Measurements from ENCODE around the gene ISCU. TPM values are rescaled to one million over a fixed set of nuclear protein-coding genes. Genes with fewer than 3 reads are reported as not detected.
"Not testable (repeated sequence)": the region's sequence is repeated elsewhere in the genome, so short reads cannot be mapped to it uniquely, and the experiment has no call there.

The ISCU gene
- total RNA-seq, 1 donor = 137 TPM

- Histone ChIP-seq H3K27me3 (ENCODE audit: insufficient read depth, low read length) (no peaks in the 10 kb centered on the region), H3K4me3 (ENCODE audit: low read length) (no peak overlapping the region), H3K4me1 (ENCODE audit: insufficient read depth, low read length) (no peaks in the 10 kb centered on the region), H3K9me3 (ENCODE audit: low read depth, low read length) (no peaks in the 10 kb centered on the region)
Observed at GRCh38 chr12:108585864-108586263, 23.5 kb downstream of the ISCU start.

GRCh38 chr12:108586306-108586705, 23.9 kb downstream of the ISCU start:
- Histone ChIP-seq H3K9me3 (ENCODE audit: low read depth, low read length) (no peaks in the 10 kb centered on the region), H3K27me3 (ENCODE audit: insufficient read depth, low read length) (no peaks in the 10 kb centered on the region)

GRCh38 chr12:108587826-108588225, 25.4 kb downstream of the ISCU start:
- no peaks in the 10 kb centered on the region for H3K27me3 ChIP-seq (ENCODE audit: insufficient read depth, low read length)

More at GRCh38 chr12:108586306-108586705, 23.9 kb downstream of the ISCU start:
- Histone ChIP-seq H3K4me1 (ENCODE audit: insufficient read depth, low read length) (no peaks in the 10 kb centered on the region), H3K4me3 (ENCODE audit: low read length) (no peak overlapping the region)

DNA sequence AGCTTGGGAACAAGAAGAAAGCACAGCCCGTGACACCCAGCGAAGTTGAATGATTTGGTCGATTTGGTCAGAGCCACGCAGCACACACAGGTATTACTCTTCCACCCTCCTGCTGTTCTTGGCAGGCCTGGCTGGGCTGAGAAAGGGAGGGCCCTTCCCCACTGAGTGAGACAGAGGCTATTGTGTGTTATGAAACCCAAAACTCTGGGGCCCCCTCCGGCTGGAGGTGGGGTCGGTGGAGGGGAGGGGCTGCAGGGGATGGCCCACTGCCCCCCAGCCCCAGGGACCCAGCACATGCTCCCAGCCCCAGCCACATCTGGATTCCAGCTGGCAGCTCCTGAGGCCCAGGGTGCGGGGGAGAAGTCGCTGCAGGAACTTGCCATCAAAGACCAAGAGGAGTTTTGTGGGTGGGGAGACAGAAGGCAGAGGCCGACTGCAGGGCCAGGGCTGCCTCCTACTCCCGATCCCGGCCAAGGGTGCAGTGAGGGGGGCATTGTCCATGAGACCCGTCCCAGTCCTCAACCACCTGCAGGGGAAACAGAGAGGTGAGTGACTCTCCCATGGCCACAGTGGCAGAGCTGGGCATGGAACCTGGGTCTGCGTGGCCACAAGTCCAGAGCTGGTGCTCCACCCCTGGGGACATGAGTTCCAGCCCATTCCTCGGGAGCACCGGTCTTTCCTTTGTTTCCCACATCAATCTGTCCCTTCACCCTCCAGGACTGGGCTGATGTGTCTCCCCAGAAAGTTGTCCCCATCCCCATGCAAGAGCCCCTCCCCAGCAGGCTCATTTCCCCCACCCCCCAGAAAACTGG, 26.8 kb downstream of the ISCU start:
- Histone ChIP-seq H3K4me3 (ENCODE audit: low read length) (no peak overlapping the region), H3K4me1 (ENCODE audit: insufficient read depth, low read length) (no peaks in the 10 kb centered on the region), H3K9me3 (ENCODE audit: low read depth, low read length) (no peaks in the 10 kb centered on the region), H3K27me3 (ENCODE audit: insufficient read depth, low read length) (no peaks in the 10 kb centered on the region)

More at GRCh38 chr12:108587826-108588225, 25.4 kb downstream of the ISCU start:
- no peaks in the 10 kb centered on the region for H3K9me3 ChIP-seq (ENCODE audit: low read depth, low read length)
- no peaks in the 10 kb centered on the region for H3K4me1 ChIP-seq (ENCODE audit: insufficient read depth, low read length)
- H3K4me3 ChIP-seq (ENCODE audit: low read length) = no peak overlapping the region

GRCh38 chr12:108589840-108590229, 27.4 kb downstream of the ISCU start:
- Histone ChIP-seq H3K4me3 (ENCODE audit: low read length) (no peak overlapping the region), H3K9me3 (ENCODE audit: low read depth, low read length) (no peaks in the 10 kb centered on the region), H3K27me3 (ENCODE audit: insufficient read depth, low read length) (no peaks in the 10 kb centered on the region), H3K4me1 (ENCODE audit: insufficient read depth, low read length) (no peaks in the 10 kb centered on the region)

DNA sequence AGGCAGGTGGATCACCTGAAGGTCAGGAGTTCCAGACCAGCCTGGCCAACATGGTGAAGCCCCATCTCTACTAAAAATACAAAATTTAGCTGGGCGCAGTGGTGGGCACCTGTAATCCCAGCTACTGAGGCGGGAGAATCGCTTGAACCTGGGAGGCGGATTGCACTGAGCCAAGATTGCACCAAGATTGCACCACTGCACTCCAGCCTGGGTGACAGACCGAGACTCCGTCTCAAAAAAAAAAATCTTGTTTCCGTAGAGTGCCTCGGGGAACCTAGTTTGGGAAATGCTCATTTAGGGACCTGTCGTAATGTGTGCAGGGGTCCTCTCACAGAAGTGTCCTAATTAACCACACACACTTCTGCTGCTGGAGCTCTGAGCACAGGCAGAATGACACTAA, 28.1 kb downstream of the ISCU start:
- H3K4me3 ChIP-seq (ENCODE audit: low read length); H3K9me3 ChIP-seq (ENCODE audit: low read depth, low read length); H3K27me3 ChIP-seq (ENCODE audit: insufficient read depth, low read length); H3K4me1 ChIP-seq (ENCODE audit: insufficient read depth, low read length): not testable (repeated sequence)

DNA sequence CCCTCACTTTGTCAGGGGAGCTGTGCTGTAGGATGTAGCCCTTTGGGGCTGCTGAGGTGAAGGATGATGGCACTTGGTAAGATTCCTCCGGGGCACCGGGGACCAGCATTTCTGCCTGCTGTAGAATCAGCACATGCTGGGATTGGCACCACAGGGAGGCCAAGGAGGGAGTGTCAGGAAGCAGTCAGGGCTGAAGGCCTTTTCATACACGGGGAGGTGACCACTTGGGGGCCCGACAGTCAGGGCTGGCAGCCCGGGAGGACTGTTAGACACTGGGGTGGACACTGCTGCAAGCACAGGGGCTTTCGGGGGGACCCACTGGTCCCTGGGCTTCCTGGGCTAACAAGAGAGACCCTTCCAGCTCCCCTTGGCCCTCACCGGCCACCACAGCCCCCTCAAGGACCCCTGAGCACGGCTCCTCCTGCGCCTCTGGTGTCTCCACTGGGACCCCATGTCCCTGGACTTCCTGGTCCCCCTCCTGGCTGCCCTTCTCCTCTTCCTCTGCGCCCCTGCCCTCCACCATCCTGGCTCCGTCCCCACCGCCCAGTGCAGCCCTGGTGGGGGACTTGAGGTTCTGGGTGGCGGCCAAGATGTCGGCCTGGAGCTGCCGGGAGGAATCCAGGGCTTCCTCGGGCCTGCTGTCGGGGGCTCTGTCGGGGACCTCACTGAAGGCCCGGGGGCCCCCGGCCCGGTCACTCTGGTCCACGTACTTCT, 29.0 kb downstream of the ISCU start:
- Histone ChIP-seq H3K4me1 (ENCODE audit: insufficient read depth, low read length) (no peaks in the 10 kb centered on the region), H3K4me3 (ENCODE audit: low read length) (no peak overlapping the region), H3K9me3 (ENCODE audit: low read depth, low read length) (no peaks in the 10 kb centered on the region), H3K27me3 (ENCODE audit: insufficient read depth, low read length) (no peaks in the 10 kb centered on the region)

GRCh38 chr12:108592033-108592909, 29.9 kb downstream of the ISCU start:
- no peaks in the 10 kb centered on the region for H3K27me3 ChIP-seq (ENCODE audit: insufficient read depth, low read length)
- H3K4me3 ChIP-seq (ENCODE audit: low read length) = no peak overlapping the region
- H3K9me3 ChIP-seq (ENCODE audit: low read depth, low read length) = no peaks in the 10 kb centered on the region
- no peaks in the 10 kb centered on the region for H3K4me1 ChIP-seq (ENCODE audit: insufficient read depth, low read length)

GRCh38 chr12:108594323-108594903, 32.0 kb downstream of the ISCU start:
- Histone ChIP-seq H3K9me3 (ENCODE audit: low read depth, low read length) (no peaks in the 10 kb centered on the region), H3K27me3 (ENCODE audit: insufficient read depth, low read length) (no peaks in the 10 kb centered on the region), H3K4me3 (ENCODE audit: low read length) (no peak overlapping the region), H3K4me1 (ENCODE audit: insufficient read depth, low read length) (no peaks in the 10 kb centered on the region)

DNA sequence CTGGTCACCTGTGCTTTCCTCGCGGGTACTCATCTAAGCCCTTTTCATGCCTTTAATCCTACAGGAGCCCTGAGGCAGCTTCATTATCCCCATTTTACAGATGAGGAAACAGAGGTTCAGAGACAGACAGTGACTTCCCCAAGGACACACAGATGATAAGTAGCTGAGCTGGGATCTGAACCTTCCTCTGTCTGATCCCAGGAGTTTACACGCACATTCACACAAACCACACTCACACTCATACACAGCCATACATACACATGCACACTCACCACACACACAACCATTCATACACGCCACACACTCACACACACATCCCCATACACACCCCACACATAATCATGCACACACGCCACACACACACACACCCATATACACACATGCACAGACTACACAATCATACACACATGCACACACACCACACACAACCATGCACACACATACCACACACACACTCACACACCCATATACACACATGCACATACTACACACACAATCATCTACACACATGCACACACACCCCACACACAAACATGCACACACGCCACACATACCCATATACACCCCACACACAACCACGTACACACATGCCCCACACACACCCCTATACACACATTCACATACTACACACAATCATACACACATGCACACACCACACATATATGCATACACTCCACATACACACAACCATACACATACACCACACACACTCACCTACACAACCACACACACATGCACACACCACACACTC, 32.7 kb downstream of the ISCU start:
- Histone ChIP-seq H3K9me3 (ENCODE audit: low read depth, low read length) (no peaks in the 10 kb centered on the region), H3K4me1 (ENCODE audit: insufficient read depth, low read length) (no peaks in the 10 kb centered on the region), H3K27me3 (ENCODE audit: insufficient read depth, low read length) (no peaks in the 10 kb centered on the region), H3K4me3 (ENCODE audit: low read length) (no peak overlapping the region)

DNA sequence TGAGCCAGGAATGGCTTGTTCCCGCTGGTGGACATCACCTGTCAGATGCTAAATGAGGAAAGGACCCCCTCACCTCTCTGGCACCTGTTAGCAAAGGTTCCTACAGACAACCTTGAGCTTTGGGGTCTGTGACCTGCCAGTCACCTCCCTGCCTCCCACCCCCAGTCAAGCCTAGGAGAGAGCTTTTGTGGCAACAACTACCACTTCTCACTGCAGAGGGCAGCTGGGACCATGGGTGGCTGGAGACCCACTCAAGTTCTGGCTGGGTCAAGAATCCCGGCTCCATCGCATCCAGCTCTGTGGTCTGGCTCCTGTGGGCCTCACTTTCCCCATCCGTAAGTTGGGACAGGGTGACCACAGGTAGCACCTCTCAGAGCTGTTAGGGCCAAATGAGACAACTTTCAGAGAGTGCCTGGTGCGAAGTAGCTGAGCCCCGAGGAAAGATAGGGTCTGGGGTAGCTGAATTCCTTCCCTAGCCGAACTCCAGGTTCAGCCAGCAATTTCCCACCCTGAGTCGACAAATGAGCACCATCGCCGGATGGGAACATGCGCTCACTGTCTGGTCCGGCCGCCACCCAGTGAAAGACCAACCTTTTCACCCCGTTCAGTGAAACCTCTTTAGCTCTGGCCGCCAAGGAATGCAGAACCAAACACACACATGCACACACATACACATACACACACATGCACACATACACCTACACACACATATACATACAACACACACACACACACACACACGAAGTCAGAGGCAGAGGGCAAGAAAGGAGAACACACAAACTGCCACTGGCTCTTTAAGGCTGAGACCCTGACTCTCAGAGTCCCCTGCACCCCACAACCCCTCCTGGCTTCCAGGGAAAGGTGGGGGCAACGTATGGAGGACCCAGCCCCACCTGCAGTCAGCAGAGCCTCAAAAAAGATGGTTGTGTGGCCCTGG, 33.6 kb downstream of the ISCU start:
- H3K9me3 ChIP-seq (ENCODE audit: low read depth, low read length) = no peaks in the 10 kb centered on the region
- no peaks in the 10 kb centered on the region for H3K4me1 ChIP-seq (ENCODE audit: insufficient read depth, low read length)
- H3K4me3 ChIP-seq (ENCODE audit: low read length) = no peak overlapping the region
- no peaks in the 10 kb centered on the region for H3K27me3 ChIP-seq (ENCODE audit: insufficient read depth, low read length)

DNA sequence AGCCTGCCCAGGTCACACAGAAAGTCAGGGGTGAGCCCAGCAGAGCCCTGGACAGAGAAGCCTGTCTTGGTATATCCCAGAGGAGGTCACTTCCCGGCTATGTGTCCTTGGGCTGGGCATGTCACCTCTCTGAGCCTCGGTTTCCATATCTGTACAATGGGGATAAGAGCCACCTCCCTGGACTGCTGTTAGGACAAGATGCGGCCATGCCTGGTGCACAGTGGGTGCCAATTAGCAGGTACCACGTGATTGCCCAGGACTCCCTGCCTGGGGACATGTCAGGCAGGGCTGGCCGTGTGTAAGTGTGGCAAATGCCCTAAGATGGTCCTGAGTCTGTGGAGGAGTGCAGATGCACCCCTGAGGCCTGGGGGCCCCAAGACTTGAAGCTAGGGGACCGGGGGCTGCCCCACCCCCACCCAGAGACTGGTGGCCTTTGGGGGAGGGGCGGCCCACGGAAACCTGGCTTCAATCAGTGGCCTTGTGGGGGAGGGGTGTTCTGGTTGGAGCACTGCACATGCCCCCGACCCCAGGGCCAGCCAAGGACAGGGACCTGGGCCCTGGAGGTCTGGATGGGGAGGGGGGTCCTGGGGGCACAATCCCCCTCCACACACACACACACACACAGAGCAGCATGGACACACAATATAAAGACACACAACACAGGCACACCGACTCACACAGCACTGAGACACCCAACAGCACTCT, 34.6 kb downstream of the ISCU start:
- Histone ChIP-seq H3K4me3 (ENCODE audit: low read length) (no peak overlapping the region), H3K4me1 (ENCODE audit: insufficient read depth, low read length) (no peaks in the 10 kb centered on the region), H3K27me3 (ENCODE audit: insufficient read depth, low read length) (no peaks in the 10 kb centered on the region), H3K9me3 (ENCODE audit: low read depth, low read length) (no peaks in the 10 kb centered on the region)

Data from mononuclear cell (primary cell).